Measurements from ENCODE around the gene RNF123.

Gene RNF123
- long read RNA-seq, full-length matches to known transcripts = 14 of 44 reads
- long read RNA-seq, partial matches to known transcripts = 5 of 44 reads
- long read RNA-seq, other reads (novel, unspliced or antisense) = 25 of 44 reads

DNA sequence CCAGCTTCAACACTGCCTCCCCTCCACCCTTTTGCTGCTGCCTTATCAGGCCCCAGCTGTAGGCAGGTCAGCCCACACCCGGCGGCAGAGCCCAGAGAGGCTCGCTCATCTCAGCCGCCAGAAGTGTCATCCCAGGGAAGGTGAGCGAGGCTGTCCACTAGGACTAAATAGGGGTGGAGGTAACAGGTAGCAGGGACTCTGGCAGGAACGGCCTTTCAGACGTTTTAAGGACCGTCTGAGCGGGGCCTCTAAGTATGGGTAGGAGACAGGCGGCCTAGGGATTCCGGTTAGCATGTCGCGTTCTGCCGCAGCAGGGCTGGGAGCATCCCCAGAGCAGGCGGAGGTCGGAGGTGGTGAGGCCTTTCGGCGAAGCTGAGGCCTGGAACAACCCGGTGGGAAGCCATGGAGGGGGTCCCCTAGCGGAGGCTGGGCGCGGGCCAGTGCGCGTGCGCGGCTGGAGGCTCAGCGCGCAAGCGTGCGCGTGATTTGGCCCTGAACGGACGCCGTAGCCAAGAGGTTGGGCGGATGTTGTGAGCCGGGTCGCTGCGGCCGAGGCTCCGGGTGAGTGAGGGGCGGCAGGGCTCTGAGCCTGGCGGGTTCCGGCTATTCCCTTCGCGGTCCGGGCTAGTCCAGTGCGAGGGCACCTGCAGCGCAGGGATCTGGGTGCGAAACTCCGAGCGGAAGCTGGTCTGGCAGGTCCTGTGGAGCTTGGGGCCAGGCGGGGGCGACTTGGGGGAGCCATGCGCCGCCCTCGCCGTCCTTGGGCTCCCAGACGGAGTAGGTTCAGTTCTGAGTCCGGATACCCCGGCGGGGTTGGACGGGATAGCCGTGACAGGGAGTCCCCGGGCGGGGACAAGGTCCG, at the start of gene RNF123, which contains the start of gene MST1:
Gene RNF123 (plus strand): TSS at position 512 of the 862 bp plus-strand sequence. CDS start 1,609 bp downstream, outside the sequence.
Gene MST1 (minus strand): TSS at position 429 of the 862 bp plus-strand sequence. CDS start 783 bp downstream, outside the sequence.
- DNase-seq (ENCODE audit: low read depth in 1 of 2, low spot score in 1 of 2) = peak; percentile 84 to 85
- peak; percentile 58; the same call in 1 of the 2 replicates for TF ChIP-seq POLR2AphosphoS5 (IDR thresholded peaks at IDR 0.05; ENCODE audit: low read depth)
- TF ChIP-seq GABPA (IDR thresholded peaks at IDR 0.05; ENCODE audit: low read depth) = peak; percentile 82
- TF ChIP-seq, protein P1, sequence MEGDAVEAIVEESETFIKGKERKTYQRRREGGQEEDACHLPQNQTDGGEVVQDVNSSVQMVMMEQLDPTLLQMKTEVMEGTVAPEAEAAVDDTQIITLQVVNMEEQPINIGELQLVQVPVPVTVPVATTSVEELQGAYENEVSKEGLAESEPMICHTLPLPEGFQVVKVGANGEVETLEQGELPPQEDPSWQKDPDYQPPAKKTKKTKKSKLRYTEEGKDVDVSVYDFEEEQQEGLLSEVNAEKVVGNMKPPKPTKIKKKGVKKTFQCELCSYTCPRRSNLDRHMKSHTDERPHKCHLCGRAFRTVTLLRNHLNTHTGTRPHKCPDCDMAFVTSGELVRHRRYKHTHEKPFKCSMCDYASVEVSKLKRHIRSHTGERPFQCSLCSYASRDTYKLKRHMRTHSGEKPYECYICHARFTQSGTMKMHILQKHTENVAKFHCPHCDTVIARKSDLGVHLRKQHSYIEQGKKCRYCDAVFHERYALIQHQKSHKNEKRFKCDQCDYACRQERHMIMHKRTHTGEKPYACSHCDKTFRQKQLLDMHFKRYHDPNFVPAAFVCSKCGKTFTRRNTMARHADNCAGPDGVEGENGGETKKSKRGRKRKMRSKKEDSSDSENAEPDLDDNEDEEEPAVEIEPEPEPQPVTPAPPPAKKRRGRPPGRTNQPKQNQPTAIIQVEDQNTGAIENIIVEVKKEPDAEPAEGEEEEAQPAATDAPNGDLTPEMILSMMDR (IDR thresholded peaks at IDR 0.05; ENCODE audit: insufficient read depth, low read length) = no peak
- TF ChIP-seq, protein P2, sequence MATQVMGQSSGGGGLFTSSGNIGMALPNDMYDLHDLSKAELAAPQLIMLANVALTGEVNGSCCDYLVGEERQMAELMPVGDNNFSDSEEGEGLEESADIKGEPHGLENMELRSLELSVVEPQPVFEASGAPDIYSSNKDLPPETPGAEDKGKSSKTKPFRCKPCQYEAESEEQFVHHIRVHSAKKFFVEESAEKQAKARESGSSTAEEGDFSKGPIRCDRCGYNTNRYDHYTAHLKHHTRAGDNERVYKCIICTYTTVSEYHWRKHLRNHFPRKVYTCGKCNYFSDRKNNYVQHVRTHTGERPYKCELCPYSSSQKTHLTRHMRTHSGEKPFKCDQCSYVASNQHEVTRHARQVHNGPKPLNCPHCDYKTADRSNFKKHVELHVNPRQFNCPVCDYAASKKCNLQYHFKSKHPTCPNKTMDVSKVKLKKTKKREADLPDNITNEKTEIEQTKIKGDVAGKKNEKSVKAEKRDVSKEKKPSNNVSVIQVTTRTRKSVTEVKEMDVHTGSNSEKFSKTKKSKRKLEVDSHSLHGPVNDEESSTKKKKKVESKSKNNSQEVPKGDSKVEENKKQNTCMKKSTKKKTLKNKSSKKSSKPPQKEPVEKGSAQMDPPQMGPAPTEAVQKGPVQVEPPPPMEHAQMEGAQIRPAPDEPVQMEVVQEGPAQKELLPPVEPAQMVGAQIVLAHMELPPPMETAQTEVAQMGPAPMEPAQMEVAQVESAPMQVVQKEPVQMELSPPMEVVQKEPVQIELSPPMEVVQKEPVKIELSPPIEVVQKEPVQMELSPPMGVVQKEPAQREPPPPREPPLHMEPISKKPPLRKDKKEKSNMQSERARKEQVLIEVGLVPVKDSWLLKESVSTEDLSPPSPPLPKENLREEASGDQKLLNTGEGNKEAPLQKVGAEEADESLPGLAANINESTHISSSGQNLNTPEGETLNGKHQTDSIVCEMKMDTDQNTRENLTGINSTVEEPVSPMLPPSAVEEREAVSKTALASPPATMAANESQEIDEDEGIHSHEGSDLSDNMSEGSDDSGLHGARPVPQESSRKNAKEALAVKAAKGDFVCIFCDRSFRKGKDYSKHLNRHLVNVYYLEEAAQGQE (IDR thresholded peaks at IDR 0.05; ENCODE audit: insufficient replicate concordance, low read depth) = no peak
- no peak for TF ChIP-seq SPI1 (IDR thresholded peaks at IDR 0.05; ENCODE audit: borderline replicate concordance, low read depth)
- no peaks in the 10 kb centered on the region for H3K27me3 ChIP-seq (ENCODE audit: insufficient read depth, poor library complexity, severe bottlenecking)
- peak within 1 kb of the TSS; percentile 100 for H3K4me3 ChIP-seq (replicated peaks; ENCODE audit: insufficient read depth, low read length)
- peak within 1 kb of the TSS; percentile 63 for H3K27ac ChIP-seq (replicated peaks)

DNA sequence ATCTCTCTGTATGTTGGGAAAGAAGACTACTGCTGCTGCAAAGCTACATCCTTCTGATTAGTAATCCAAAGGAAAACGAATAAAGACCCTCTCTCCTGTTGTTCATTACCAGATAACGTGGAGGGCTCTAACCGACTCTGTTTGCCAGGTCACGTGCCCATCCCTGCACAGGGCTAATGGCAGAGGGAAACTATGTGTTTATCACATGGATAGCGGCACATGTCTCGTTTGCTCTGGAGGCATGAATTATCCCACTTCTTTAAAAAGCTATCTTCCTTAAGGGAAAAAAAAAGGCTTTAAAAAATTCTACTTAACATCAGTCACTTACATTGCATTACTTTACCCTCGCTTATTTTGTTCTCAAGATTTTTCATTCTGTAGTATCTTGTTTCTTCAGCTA, 48.1 kb upstream of the RNF123 start:
- H3K4me3 ChIP-seq (replicated peaks; ENCODE audit: insufficient read depth, low read length) = no peak overlapping the region
- no peak overlapping the region for H3K27ac ChIP-seq (replicated peaks)
- TF ChIP-seq SPI1 (IDR thresholded peaks at IDR 0.05; ENCODE audit: borderline replicate concordance, low read depth) = no peak
- TF ChIP-seq, protein P1 (IDR thresholded peaks at IDR 0.05; ENCODE audit: insufficient read depth, low read length) = no peak
- TF ChIP-seq, protein P2 (IDR thresholded peaks at IDR 0.05; ENCODE audit: insufficient replicate concordance, low read depth) = no peak
- TF ChIP-seq POLR2AphosphoS5 (IDR thresholded peaks at IDR 0.05; ENCODE audit: low read depth) = no peak
- TF ChIP-seq GABPA (IDR thresholded peaks at IDR 0.05; ENCODE audit: low read depth) = no peak
- H3K27me3 ChIP-seq (ENCODE audit: insufficient read depth, poor library complexity, severe bottlenecking) = no peaks in the 10 kb centered on the region
- DNase-seq (ENCODE audit: low read depth in 1 of 2, low spot score in 1 of 2) = no peak

DNA sequence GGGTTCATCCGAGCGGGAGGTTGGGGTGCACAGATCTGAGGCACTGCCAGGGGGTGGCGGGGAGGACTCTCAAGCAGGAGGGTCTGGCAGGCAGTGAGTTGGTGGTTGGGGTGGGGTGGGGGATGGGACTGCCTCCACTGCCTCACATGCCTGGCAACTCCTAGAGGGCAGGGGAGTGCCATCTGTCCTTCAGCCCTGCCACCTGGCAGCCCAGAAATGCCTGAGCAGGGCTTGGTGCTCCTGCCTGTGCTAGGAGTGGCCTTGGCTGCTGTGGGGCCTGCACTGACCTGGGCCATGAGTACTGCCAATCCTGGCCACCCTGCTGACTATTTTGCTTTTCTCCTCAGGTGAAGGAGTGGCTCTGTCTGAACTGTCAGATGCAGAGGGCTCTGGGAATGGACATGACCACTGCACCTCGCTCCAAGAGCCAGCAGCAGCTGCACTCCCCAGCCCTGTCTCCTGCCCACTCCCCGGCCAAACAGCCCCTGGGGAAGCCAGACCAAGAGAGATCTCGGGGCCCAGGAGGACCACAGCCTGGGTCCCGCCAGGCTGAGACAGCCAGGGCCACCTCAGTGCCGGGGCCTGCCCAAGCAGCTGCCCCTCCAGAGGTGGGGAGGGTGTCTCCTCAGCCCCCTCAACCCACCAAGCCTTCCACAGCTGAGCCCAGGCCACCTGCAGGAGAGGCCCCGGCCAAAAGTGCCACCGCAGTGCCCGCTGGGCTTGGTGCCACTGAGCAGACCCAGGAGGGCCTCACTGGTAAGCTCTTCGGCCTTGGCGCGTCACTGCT, 47.2 kb upstream of the RNF123 start:
- Histone ChIP-seq H3K4me3 (replicated peaks; ENCODE audit: insufficient read depth, low read length) (no peak overlapping the region), H3K27me3 (ENCODE audit: insufficient read depth, poor library complexity, severe bottlenecking) (no peaks in the 10 kb centered on the region), H3K27ac (replicated peaks) (no peak overlapping the region)
- DNase-seq (ENCODE audit: low read depth in 1 of 2, low spot score in 1 of 2) = no peak
- TF ChIP-seq, protein P1 (IDR thresholded peaks at IDR 0.05; ENCODE audit: insufficient read depth, low read length) = no peak
- TF ChIP-seq, protein P2 (IDR thresholded peaks at IDR 0.05; ENCODE audit: insufficient replicate concordance, low read depth) = no peak
- TF ChIP-seq SPI1 (IDR thresholded peaks at IDR 0.05; ENCODE audit: borderline replicate concordance, low read depth) = no peak
- no peak for TF ChIP-seq POLR2AphosphoS5 (IDR thresholded peaks at IDR 0.05; ENCODE audit: low read depth)
- TF ChIP-seq GABPA (IDR thresholded peaks at IDR 0.05; ENCODE audit: low read depth) = no peak

Data from HL-60 (cell line).